Measurements from ENCODE around the gene PSD2. TPM values are rescaled to one million over a fixed set of nuclear protein-coding genes. Genes with fewer than 3 reads are reported as not detected.

PSD2 gene
- total RNA-seq, 1 donor from 2014 or later: not detected

GRCh38 chr5:139751236-139751635 lies 44.4 kb upstream of the PSD2 start:
- intact Hi-C loops (cut with DNase I): no loop called here
- no peaks in the 10 kb centered on the region for H3K9me3 ChIP-seq
- TF ChIP-seq CTCF (IDR thresholded peaks at IDR 0.05): no peak
- no peak overlapping the region for H3K4me3 ChIP-seq
- H3K27ac ChIP-seq: no peak overlapping the region
- DNase-seq (no peak), ATAC-seq (no peak)
- peaks cover 55% of the 10 kb centered on the region for H3K27me3 ChIP-seq
- no peaks in the 10 kb centered on the region for H3K36me3 ChIP-seq
- peaks cover 18% of the 10 kb centered on the region for H3K4me1 ChIP-seq

- Histone ChIP-seq H3K36me3 (no peaks in the 10 kb centered on the region), H3K27me3 (peaks cover 49% of the 10 kb centered on the region), H3K27ac (no peak overlapping the region), H3K4me3 (no peak overlapping the region), H3K9me3 (no peaks in the 10 kb centered on the region), H3K4me1 (peaks cover 3% of the 10 kb centered on the region)
- intact Hi-C loops (cut with DNase I): no loop called here
- ATAC-seq: no peak
- no peak for TF ChIP-seq CTCF (IDR thresholded peaks at IDR 0.05)
- DNase-seq: no peak
Observed at GRCh38 chr5:139752506-139753473, 42.8 kb upstream of the PSD2 start.

GRCh38 chr5:139755892-139756671 lies 39.5 kb upstream of the PSD2 start:
- ATAC-seq (no peak), DNase-seq (no peak)
- intact Hi-C loops (cut with DNase I): no loop called here
- Histone ChIP-seq H3K27me3 (peaks cover 43% of the 10 kb centered on the region), H3K4me3 (no peak overlapping the region), H3K9me3 (no peaks in the 10 kb centered on the region), H3K36me3 (no peaks in the 10 kb centered on the region), H3K27ac (no peak overlapping the region), H3K4me1 (no peaks in the 10 kb centered on the region)
- no peak for TF ChIP-seq CTCF (IDR thresholded peaks at IDR 0.05)

GRCh38 chr5:139756971-139757370 lies 38.6 kb upstream of the PSD2 start:
- ATAC-seq (no peak), DNase-seq (no peak)
- intact Hi-C loops (cut with DNase I): no loop called here
- H3K9me3 ChIP-seq: no peaks in the 10 kb centered on the region
- no peak overlapping the region for H3K4me3 ChIP-seq
- peaks cover 43% of the 10 kb centered on the region for H3K27me3 ChIP-seq
- H3K36me3 ChIP-seq: no peaks in the 10 kb centered on the region
- no peak for TF ChIP-seq CTCF (IDR thresholded peaks at IDR 0.05)
- H3K27ac ChIP-seq: no peak overlapping the region
- H3K4me1 ChIP-seq: no peaks in the 10 kb centered on the region

- H3K27ac ChIP-seq: no peak overlapping the region
- intact Hi-C loops (cut with DNase I): no loop called here
- no peak overlapping the region for H3K4me3 ChIP-seq
- H3K4me1 ChIP-seq: no peaks in the 10 kb centered on the region
- H3K27me3 ChIP-seq: peaks cover 49% of the 10 kb centered on the region
- H3K36me3 ChIP-seq: no peaks in the 10 kb centered on the region
- peak; percentile 20 for ATAC-seq
- no peak for TF ChIP-seq CTCF (IDR thresholded peaks at IDR 0.05)
- H3K9me3 ChIP-seq: no peaks in the 10 kb centered on the region
- DNase-seq: no peak
Observed at GRCh38 chr5:139757727-139758509, 37.7 kb upstream of the PSD2 start.
